Stomach (tissue), 9 donors: Measurements from ENCODE around the gene NOC4L. TPM values are rescaled to one million over a fixed set of nuclear protein-coding genes. Genes with fewer than 3 reads are reported as not detected.
A peak's percentile ranks its signal among the peaks of the same experiment; 100 is the strongest.

ENCODE experiments used
- DNase-seq, 2 donors: peaks; one replicate each; pipeline versions ENCODE4 v3.0.0 to v3.0.0-alpha.2; 2013 to 2019
- H3K27ac ChIP-seq, 5 donors: fragments of 200-600 bp in 4 of 5; sonication (generic) in 4 of 5; one replicate each; pipeline ENCODE4 v1.5.1; 2013 to 2019; ENCODE audit warnings: mild to moderate bottlenecking in 1 of 5, moderate library complexity in 1 of 5
- H3K27me3 ChIP-seq, 3 donors: fragments of 200-600 bp; sonication (generic); one replicate each; pipeline ENCODE4 v1.5.1; 2017 to 2019; ENCODE audit warnings: mixed run types in 1 of 3
- H3K36me3 ChIP-seq, 4 donors: fragments of 200-600 bp; sonication (generic); 1 replicate in 3 of 4; 2 replicates in 1 of 4; pipeline ENCODE4 v1.5.1; 2016 to 2019
- H3K4me1 ChIP-seq, 4 donors: fragments of 200-600 bp; sonication (generic); one replicate each; pipeline ENCODE4 v1.5.1; 2016 to 2019
- H3K4me3 ChIP-seq, 4 donors: fragments of 200-600 bp; sonication (generic) in 3 of 4; one replicate each; pipeline ENCODE4 v1.5.1; 2016 to 2019; ENCODE audit warnings: mild to moderate bottlenecking in 1 of 4
- H3K9me3 ChIP-seq, 4 donors: fragments of 200-600 bp; sonication (generic); one replicate each; pipeline ENCODE4 v1.5.1; 2016 to 2019
- EP300 ChIP-seq: sonication (generic); formaldehyde crosslinking; IDR thresholded peaks from one replicate; pipeline ENCODE4 v1.6.1; 2017; ENCODE audit warnings: antibody characterized with exemption
- POLR2A ChIP-seq, 4 donors: fragments of 450-650 bp; IDR thresholded peaks; one replicate each; pipeline ENCODE4 v1.6.1; 2016; ENCODE audit warnings: antibody characterized with exemption in 4 of 4, control low read depth in 2 of 4, mild to moderate bottlenecking in 1 of 4, moderate library complexity in 1 of 4
- POLR2AphosphoS5 ChIP-seq, 3 donors: sonication (generic); formaldehyde crosslinking; IDR thresholded peaks; one replicate each; pipeline ENCODE4 v1.6.1; 2016; ENCODE audit warnings: antibody characterized with exemption in 3 of 3
- WGBS, 5 donors: extraction: QIAGEN DNeasy Blood & Tissue Kit in 3 of 5; methylation state at CpG; one replicate each; pipeline versions ENCODE4 v1.1.5 to v1.1.7; 2013 to 2018; 5-methylcytosine and 5-hydroxymethylcytosine counted together
- intact Hi-C: fragments of 100-400 bp; cut with DNase I; formaldehyde crosslinking; loops from one replicate; pipeline ENCODE4 v1.15.1; 2023; ENCODE audit warnings: low total_unique reads
- polyA plus RNA-seq, 3 donors: library from polyadenylated mRNA; stranded (reverse); fragments of 200-250 nt; gene quantifications; one replicate each; pipeline ENCODE4 v1.2.3, GENCODE V29; 2013
- total RNA-seq, 5 donors: library from RNA; depleted of rRNA; stranded (reverse); fragments of >200 nt; gene quantifications; one replicate each; pipeline versions ENCODE4 v1.1.0 to v1.2.3, GENCODE V29; 2014 to 2016
- TF ChIP-seq, protein P1 (sequence below), 7 experiments: fragments of 450-650 bp in 4 of 7; fragments of 200-600 bp in 3 of 7; sonication (generic) in 3 of 7; IDR thresholded peaks; one replicate each; pipeline ENCODE4 v1.5.1; 2016 to 2019; ENCODE audit warnings: antibody characterized with exemption in 7 of 7, control low read depth in 2 of 7, mild to moderate bottlenecking in 1 of 7
- donor health status: healthy with polysubstance abuse.
- donor health status: Bipolar disorder and iron deficiency.
- donor health status: healthy.

Gene NOC4L
- total and polyA plus RNA-seq, 8 donors = 2.2 to 63.6 (median 28.6) TPM

DNA sequence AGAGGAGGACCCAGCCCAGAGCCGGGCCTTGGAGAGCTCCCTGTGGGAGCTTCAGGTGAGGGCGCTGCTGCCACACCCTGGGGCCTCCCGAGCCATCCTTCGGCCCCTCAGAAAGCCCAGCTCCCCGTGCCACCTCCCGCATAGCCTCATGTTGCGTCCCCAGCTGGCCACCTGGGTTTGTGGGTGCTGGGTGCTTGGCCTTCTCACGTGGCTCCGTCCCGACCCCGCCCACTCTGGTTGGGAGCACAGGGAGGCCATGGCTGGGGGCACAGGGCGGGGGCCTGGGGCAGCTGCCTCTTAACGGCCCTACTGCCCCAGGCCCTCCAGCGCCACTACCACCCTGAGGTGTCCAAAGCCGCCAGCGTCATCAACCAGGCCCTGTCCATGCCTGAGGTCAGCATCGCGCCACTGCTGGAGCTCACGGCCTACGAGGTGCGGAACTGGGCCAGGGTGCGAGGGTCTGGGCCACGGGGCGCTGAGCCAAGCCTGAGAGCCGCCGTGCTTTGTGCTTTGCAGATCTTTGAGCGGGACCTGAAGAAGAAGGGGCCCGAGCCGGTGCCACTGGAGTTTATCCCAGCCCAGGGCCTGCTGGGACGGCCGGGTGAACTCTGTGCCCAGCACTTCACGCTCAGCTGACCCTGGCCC is 7.6 kb downstream of the NOC4L start:
- 88 to 93% (median 91%) methylated on average over 5 to 32 of the region's 32 CpGs for WGBS, 5 donors

DNA sequence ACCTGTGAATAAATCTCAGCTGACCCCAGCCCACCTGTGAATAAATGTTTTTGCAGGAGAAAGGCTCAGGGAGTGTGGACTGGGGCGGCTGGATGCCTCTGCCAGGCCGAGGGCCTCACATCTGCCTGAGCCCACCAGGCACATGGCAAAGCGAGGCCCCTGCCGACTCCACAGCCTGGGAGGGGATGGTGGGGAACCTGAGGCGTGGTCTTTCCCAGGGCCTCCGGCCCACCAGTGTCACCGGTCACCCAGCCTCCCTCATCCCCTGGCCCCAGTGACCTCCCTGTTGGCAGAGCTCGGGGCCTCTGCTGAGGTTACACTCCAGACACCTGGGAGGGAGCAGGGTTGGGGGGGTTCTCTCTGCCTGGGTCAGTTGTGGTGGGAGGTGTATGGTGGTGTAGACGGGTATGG is 8.2 kb downstream of the NOC4L start:
- Histone ChIP-seq H3K27ac (no peak overlapping the region), H3K27me3 (no peaks in the 10 kb centered on the region), H3K4me3 (no peak overlapping the region), H3K4me1 (peaks cover 0 to 11% (median 10%) of the 10 kb centered on the region in 4 donors), H3K9me3 (no peaks in the 10 kb centered on the region), H3K36me3 (peaks cover 13 to 57% (median 44%) of the 10 kb centered on the region in 4 donors)
- DNase-seq = no peak
- intact Hi-C loops = loop anchor here (5.0 kb wide), 1 partner anchor 65 kb away; no protein-coding TSS in a partner anchor
- WGBS, 5 donors = 75 to 88% (median 87%) methylated on average over 6 to 9 of the region's 9 CpGs
- TF ChIP-seq POLR2A (IDR thresholded peaks at IDR 0.05) (no peak), POLR2AphosphoS5 (IDR thresholded peaks at IDR 0.05) (no peak), EP300 (no peak)
- TF ChIP-seq, protein P1, sequence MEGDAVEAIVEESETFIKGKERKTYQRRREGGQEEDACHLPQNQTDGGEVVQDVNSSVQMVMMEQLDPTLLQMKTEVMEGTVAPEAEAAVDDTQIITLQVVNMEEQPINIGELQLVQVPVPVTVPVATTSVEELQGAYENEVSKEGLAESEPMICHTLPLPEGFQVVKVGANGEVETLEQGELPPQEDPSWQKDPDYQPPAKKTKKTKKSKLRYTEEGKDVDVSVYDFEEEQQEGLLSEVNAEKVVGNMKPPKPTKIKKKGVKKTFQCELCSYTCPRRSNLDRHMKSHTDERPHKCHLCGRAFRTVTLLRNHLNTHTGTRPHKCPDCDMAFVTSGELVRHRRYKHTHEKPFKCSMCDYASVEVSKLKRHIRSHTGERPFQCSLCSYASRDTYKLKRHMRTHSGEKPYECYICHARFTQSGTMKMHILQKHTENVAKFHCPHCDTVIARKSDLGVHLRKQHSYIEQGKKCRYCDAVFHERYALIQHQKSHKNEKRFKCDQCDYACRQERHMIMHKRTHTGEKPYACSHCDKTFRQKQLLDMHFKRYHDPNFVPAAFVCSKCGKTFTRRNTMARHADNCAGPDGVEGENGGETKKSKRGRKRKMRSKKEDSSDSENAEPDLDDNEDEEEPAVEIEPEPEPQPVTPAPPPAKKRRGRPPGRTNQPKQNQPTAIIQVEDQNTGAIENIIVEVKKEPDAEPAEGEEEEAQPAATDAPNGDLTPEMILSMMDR (IDR thresholded peaks at IDR 0.05) = no peak

More for the DNA sequence above, 7.6 kb downstream of the NOC4L start:
- no peaks in the 10 kb centered on the region for H3K9me3 ChIP-seq
- TF ChIP-seq, protein P1 (IDR thresholded peaks at IDR 0.05) = no peak
- TF ChIP-seq POLR2AphosphoS5 (IDR thresholded peaks at IDR 0.05) (no peak), EP300 (no peak), POLR2A (IDR thresholded peaks at IDR 0.05) (no peak)
- peaks cover 13 to 57% (median 44%) of the 10 kb centered on the region in 4 donors for H3K36me3 ChIP-seq
- DNase-seq = no peak
- no peak overlapping the region for H3K27ac ChIP-seq
- H3K27me3 ChIP-seq = no peaks in the 10 kb centered on the region
- intact Hi-C loops = loop anchor here (5.0 kb wide), 1 partner anchor 65 kb away; no protein-coding TSS in a partner anchor
- H3K4me1 ChIP-seq = peaks cover 0 to 14% (median 10%) of the 10 kb centered on the region in 4 donors
- H3K4me3 ChIP-seq = no peak overlapping the region

DNA sequence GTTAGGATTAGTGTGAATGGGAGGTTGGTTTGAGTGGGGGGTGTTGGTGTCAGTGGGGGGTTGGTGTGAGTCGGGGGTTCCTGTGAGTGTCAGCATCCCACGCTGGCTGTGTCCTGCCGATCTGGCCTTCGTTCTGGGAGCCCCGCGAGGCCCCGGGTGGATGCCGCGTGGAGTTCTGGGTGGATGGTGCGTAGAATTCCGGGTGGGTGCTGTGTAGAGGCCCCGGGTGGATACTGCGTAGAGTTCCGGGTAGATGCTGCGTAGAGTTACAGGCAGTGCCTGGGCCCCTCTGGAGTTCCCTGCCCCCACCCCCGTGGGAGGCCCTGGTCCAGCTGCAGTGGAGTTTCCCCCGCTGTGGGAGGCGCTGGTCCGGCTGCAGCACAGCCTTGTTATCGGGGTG is 8.7 kb downstream of the NOC4L start:
- no peak for DNase-seq
- TF ChIP-seq POLR2A (IDR thresholded peaks at IDR 0.05) (no peak), POLR2AphosphoS5 (IDR thresholded peaks at IDR 0.05) (no peak)
- TF ChIP-seq, protein P1 (IDR thresholded peaks at IDR 0.05) = no peak
- peaks cover 13 to 57% (median 44%) of the 10 kb centered on the region in 4 donors for H3K36me3 ChIP-seq
- H3K4me3 ChIP-seq = no peak overlapping the region
- H3K9me3 ChIP-seq = no peaks in the 10 kb centered on the region
- no peaks in the 10 kb centered on the region for H3K27me3 ChIP-seq
- intact Hi-C loops = loop anchor here (5.0 kb wide), 1 partner anchor 64 kb away; no protein-coding TSS in a partner anchor
- WGBS, 5 donors = 86 to 95% (median 90%) methylated on average over 17 to 20 of the region's 20 CpGs
- peaks cover 0 to 11% (median 10%) of the 10 kb centered on the region in 4 donors for H3K4me1 ChIP-seq
- H3K27ac ChIP-seq = no peak overlapping the region

DNA sequence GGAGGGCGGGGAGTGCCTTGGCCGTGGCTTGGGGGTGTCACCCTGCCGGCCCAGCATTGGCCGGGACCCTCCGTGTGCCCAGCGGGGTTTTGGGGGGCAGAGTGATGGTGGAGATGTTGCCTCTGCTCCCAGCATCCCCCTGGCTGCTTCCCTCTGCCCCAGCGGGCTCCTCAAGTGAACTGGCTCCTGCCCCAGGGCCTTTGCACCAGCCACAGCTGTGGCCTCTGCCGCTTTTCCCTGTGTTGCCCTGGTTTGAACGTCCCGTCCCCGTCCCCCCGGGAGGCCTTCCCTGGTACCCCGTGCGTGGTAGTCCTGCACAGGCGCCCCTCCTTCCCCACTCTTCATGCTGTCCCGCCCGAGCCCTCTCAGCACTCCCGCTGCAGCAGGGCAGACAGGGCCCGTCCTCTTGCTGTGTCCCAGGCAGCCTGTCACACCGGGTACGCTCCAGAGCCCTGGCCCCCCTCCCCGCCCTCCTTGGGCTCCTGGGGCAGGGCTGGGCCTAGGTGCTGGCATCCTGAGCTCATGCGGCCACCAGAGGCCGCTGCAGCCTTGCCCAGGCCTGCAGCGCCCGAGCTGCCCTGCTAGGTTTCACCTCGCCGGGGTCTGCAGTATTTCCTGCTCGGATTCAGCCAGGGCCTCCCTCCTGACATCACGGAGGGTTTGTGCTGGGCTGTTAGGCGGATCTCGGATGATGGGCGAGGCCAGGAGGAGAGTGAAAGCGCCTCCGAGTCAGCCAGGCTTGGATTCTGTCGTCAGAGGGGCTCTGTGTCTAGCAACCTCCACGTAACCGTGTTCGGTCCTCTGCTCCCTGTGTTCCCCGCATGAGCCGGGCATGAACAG is 9.5 kb downstream of the NOC4L start:
- peaks cover 13 to 55% (median 41%) of the 10 kb centered on the region in 4 donors for H3K36me3 ChIP-seq
- intact Hi-C loops = loop anchor here (5.0 kb wide), 1 partner anchor 64 kb away; no protein-coding TSS in a partner anchor
- peak overlapping the region in 1 of 5 donors; percentile 15 for H3K27ac ChIP-seq
- peak; percentile 68 to 93 for DNase-seq
- H3K4me1 ChIP-seq = peaks cover 0 to 11% (median 10%) of the 10 kb centered on the region in 4 donors
- TF ChIP-seq EP300 = no peak
- TF ChIP-seq, protein P1 (IDR thresholded peaks at IDR 0.05) = peak in 5 of 7 experiments; percentile 82 to 93 (median 88)
- no peak for TF ChIP-seq POLR2A (IDR thresholded peaks at IDR 0.05)
- peak in 1 of 3 donors; percentile 15 for TF ChIP-seq POLR2AphosphoS5 (IDR thresholded peaks at IDR 0.05)
- H3K9me3 ChIP-seq = no peaks in the 10 kb centered on the region
- peak overlapping the region in 3 of 4 donors; percentile 27 to 37 (median 29) for H3K4me3 ChIP-seq
- no peaks in the 10 kb centered on the region for H3K27me3 ChIP-seq
- 33 to 43% (median 37%) methylated on average over 29 to 41 of the region's 41 CpGs for WGBS, 5 donors
